Activated CD8-positive, alpha-beta T cell treated with anti-CD3 and anti-CD28 coated beads for 36 hours (primary cell): ENCODE measurements around the gene PRAC1. TPM values are rescaled to one million over a fixed set of nuclear protein-coding genes. Genes with fewer than 3 reads are reported as not detected.

Source experiments
- ATAC-seq: fragments of 200-7000 bp; cut with Tn5 transposase; one replicate; pipeline ENCODE4 v1.10.0; 2021; ENCODE audit warnings: mild to moderate bottlenecking, moderate library complexity
- CTCF ChIA-PET: fragments of 350-600 bp; sonication (Branson Sonifier 250); formaldehyde crosslinking; loops from one replicate; lab custom pipeline; 2021; ENCODE audit warnings: antibody characterized with exemption; lab: Charles Lee
- POLR2A ChIA-PET: fragments of 350-600 bp; sonication (Branson Sonifier 250); formaldehyde crosslinking; loops from one replicate; lab custom pipeline; 2021; ENCODE audit warnings: antibody characterized with exemption; lab: Charles Lee
- DNase-seq: peaks from one replicate; pipeline ENCODE4 v3.0.0-alpha.2; 2020
- H3K27ac Mint-ChIP-seq: one replicate; pipeline ENCODE4 v1.8.0; 2021; ENCODE audit warnings: mild to moderate bottlenecking, mixed read lengths
- H3K27me3 Mint-ChIP-seq: one replicate; pipeline ENCODE4 v1.8.0; 2021; ENCODE audit warnings: mixed read lengths
- H3K36me3 Mint-ChIP-seq: one replicate; pipeline ENCODE4 v1.8.0; 2021; ENCODE audit warnings: low read depth, mixed read lengths
- H3K4me1 Mint-ChIP-seq: one replicate; pipeline ENCODE4 v1.8.0; 2021; ENCODE audit warnings: low read depth, mixed read lengths
- H3K4me3 Mint-ChIP-seq: one replicate; pipeline ENCODE4 v1.8.0; 2021; ENCODE audit warnings: mild to moderate bottlenecking, moderate library complexity, mixed read lengths
- H3K9me3 Mint-ChIP-seq: one replicate; pipeline ENCODE4 v1.8.0; 2021; ENCODE audit warnings: mixed read lengths
- CTCF ChIP-seq: fragments of 200-600 bp; IDR thresholded peaks from one replicate; pipeline ENCODE4 v1.8.0; 2022; ENCODE audit warnings: antibody characterized with exemption, mild to moderate bottlenecking
- intact Hi-C: fragments of 100-400 bp; cut with micrococcal nuclease; formaldehyde crosslinking; loops from one replicate; pipeline ENCODE4 v1.10.0; 2022
- total RNA-seq, 2 experiments: library from RNA; stranded (reverse); gene quantifications; one replicate each; pipeline ENCODE4 v1.2.3, GENCODE V29; 2021

PRAC1 gene
- total RNA-seq, 2 experiments from 2014 or later = not detected

DNA sequence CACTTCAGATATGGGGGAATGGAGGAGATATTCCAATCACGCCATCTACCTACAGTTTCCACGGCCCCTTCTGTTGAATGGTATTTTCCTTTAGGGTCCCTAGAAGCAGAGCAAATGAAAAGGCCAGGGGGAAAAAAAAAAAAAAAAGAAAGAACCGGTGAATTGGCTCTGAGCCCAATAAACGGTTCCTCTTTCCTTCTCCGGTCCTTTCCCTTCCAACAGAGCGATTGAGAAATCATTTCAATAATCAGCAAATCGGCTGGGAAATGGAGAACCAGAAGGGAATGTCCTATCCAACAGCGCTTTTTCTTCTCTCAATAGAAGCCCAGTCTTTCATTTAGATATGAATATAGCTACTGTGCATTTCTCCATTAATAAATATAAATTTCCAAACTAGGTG is 33.0 kb upstream of the PRAC1 start:
- Mint-ChIP-seq H3K4me1 (peaks cover 2% of the 10 kb centered on the region), H3K27ac (no peak overlapping the region), H3K27me3 (peaks cover 78% of the 10 kb centered on the region), H3K4me3 (no peak overlapping the region), H3K9me3 (no peaks in the 10 kb centered on the region), H3K36me3 (no peaks in the 10 kb centered on the region)
- ChIA-PET POLR2A (interaction anchor here (1.0 kb wide), 1 partner anchor 39 kb away, joined by 3 read pairs; no protein-coding TSS in a partner anchor), CTCF (interaction anchor here (1.4 to 1.7 kb wide), 3 partner anchors 7 to 124 kb away, joined by 3 to 4 read pairs (median 4); no protein-coding TSS in a partner anchor)
- no peak for ATAC-seq
- no peak for DNase-seq
- intact Hi-C loops = no loop called here
- TF ChIP-seq CTCF = no peak

GRCh38 chr17:48754500-48755261 is 32.4 kb upstream of the PRAC1 start:
- H3K4me3 Mint-ChIP-seq = no peak overlapping the region
- CTCF ChIA-PET = interaction anchor here (0.5 to 2.4 kb wide), 5 partner anchors 8 to 125 kb away, joined by 3 to 11 read pairs (median 4); partner anchors contain the start of gene PRAC2
- POLR2A ChIA-PET = interaction anchor here (1.4 kb wide), 1 partner anchor 52 kb away, joined by 3 read pairs; no protein-coding TSS in a partner anchor
- DNase-seq (no peak), ATAC-seq (no peak)
- intact Hi-C loops = loop anchor here (5.0 kb wide), 1 partner anchor 37 kb away; no protein-coding TSS in a partner anchor
- H3K27ac Mint-ChIP-seq = no peak overlapping the region
- no peak for TF ChIP-seq CTCF
- no peaks in the 10 kb centered on the region for H3K36me3 Mint-ChIP-seq
- no peaks in the 10 kb centered on the region for H3K9me3 Mint-ChIP-seq
- H3K27me3 Mint-ChIP-seq = peaks cover 81% of the 10 kb centered on the region
- H3K4me1 Mint-ChIP-seq = peaks cover 2% of the 10 kb centered on the region

- H3K36me3 Mint-ChIP-seq = no peaks in the 10 kb centered on the region
- peaks cover 84% of the 10 kb centered on the region for H3K27me3 Mint-ChIP-seq
- no peaks in the 10 kb centered on the region for H3K9me3 Mint-ChIP-seq
- ChIA-PET CTCF (interaction anchor here (1.2 to 2.4 kb wide), 4 partner anchors 9 to 125 kb away, joined by 3 to 11 read pairs (median 4); partner anchors contain the start of gene PRAC2), POLR2A (interaction anchor here (1.4 kb wide), 1 partner anchor 51 kb away, joined by 3 read pairs; no protein-coding TSS in a partner anchor)
- H3K4me3 Mint-ChIP-seq = no peak overlapping the region
- no peak overlapping the region for H3K27ac Mint-ChIP-seq
- no peak for TF ChIP-seq CTCF
- intact Hi-C loops = loop anchor here (5.0 kb wide), 1 partner anchor 37 kb away; no protein-coding TSS in a partner anchor
- peaks cover 2% of the 10 kb centered on the region for H3K4me1 Mint-ChIP-seq
- no peak for ATAC-seq
- DNase-seq = no peak
Observed at GRCh38 chr17:48753794-48754499, 31.6 kb upstream of the PRAC1 start.

GRCh38 chr17:48752399-48753288 is 30.3 kb upstream of the PRAC1 start:
- DNase-seq (no peak), ATAC-seq (no peak)
- ChIA-PET CTCF (interaction anchor here (1.2 to 3.1 kb wide), 5 partner anchors 28 to 126 kb away, joined by 3 to 32 read pairs (median 4); partner anchors contain the start of gene PRAC2), POLR2A (no interaction called here)
- Mint-ChIP-seq H3K27ac (no peak overlapping the region), H3K27me3 (peaks cover 82% of the 10 kb centered on the region), H3K4me1 (peaks cover 2% of the 10 kb centered on the region), H3K4me3 (no peak overlapping the region), H3K9me3 (no peaks in the 10 kb centered on the region), H3K36me3 (no peaks in the 10 kb centered on the region)
- intact Hi-C loops = loop anchor here (5.0 kb wide), 1 partner anchor 35 kb away; no protein-coding TSS in a partner anchor
- no peak for TF ChIP-seq CTCF
